CD14-positive monocyte (primary cell): ENCODE measurements around the gene NEK2. TPM values are rescaled to one million over a fixed set of nuclear protein-coding genes. Genes with fewer than 3 reads are reported as not detected.
"Not testable (repeated sequence)": the region's sequence is repeated elsewhere in the genome, so short reads cannot be mapped to it uniquely, and the experiment has no call there.

Source experiments
- DNase-seq, 3 donors: peaks; one replicate each; pipeline ENCODE4 v3.0.0-alpha.2; 2011 to 2022
- H2AFZ ChIP-seq: 2 replicates; pipeline ENCODE4 v1.6.0; 2012; ENCODE audit warnings: mild to moderate bottlenecking, low read depth, low read length, inconsistent platforms; ENCODE audit not compliant: insufficient read depth, poor library complexity, severe bottlenecking
- H3K27ac ChIP-seq, 2 donors: 1 replicate in 1 of 2; 2 replicates in 1 of 2; pipeline ENCODE4 v1.5.1; 2012 to 2013; ENCODE audit warnings: low read length in 2 of 2, control low read depth in 1 of 2, inconsistent platforms in 1 of 2, low read depth in 1 of 2, mild to moderate bottlenecking in 1 of 2
- H3K27me3 ChIP-seq, 2 donors: one replicate each; pipeline versions ENCODE4 v1.6.0 to v1.6.1; 2011 to 2013; ENCODE audit warnings: low read length in 2 of 2; ENCODE audit not compliant: control insufficient read depth in 2 of 2, insufficient read depth in 2 of 2
- H3K36me3 ChIP-seq, 2 donors: replicated peaks in 1 of 2; 1 replicate in 1 of 2; 2 replicates in 1 of 2; pipeline versions ENCODE4 v1.5.1 to v1.6.1; 2012 to 2013; ENCODE audit warnings: low read length in 2 of 2, control low read depth in 1 of 2, inconsistent platforms in 1 of 2, mild to moderate bottlenecking in 1 of 2; ENCODE audit not compliant: insufficient read depth in 2 of 2, control insufficient read depth in 1 of 2
- H3K4me1 ChIP-seq, 2 donors: 1 replicate in 1 of 2; 2 replicates in 1 of 2; pipeline versions ENCODE4 v1.5.1 to v1.6.1; 2012 to 2013; ENCODE audit warnings: low read length in 2 of 2, control low read depth in 1 of 2, inconsistent platforms in 1 of 2, mild to moderate bottlenecking in 1 of 2, moderate library complexity in 1 of 2; ENCODE audit not compliant: insufficient read depth in 2 of 2, control insufficient read depth in 1 of 2
- H3K4me2 ChIP-seq: replicated peaks from 2 replicates; pipeline ENCODE3; 2012; ENCODE audit warnings: low read length, moderate library complexity, mild to moderate bottlenecking; ENCODE audit not compliant: poor library complexity, severe bottlenecking; ENCODE audit errors: extremely low read depth
- H3K4me3 ChIP-seq, 3 experiments: fragments of 200-600 bp in 1 of 3; sonication (generic) in 1 of 3; replicated peaks in 1 of 3; 1 replicate in 2 of 3; 2 replicates in 1 of 3; pipeline ENCODE4 v1.5.1; 2011 to 2013; ENCODE audit warnings: low read length in 3 of 3, mild to moderate bottlenecking in 3 of 3, control low read depth in 2 of 3, low read depth in 2 of 3, inconsistent platforms in 1 of 3, moderate library complexity in 1 of 3
- H3K79me2 ChIP-seq: 2 replicates; pipeline ENCODE4 v1.6.0; 2012; ENCODE audit warnings: mild to moderate bottlenecking, control low read depth, inconsistent platforms, low read length, moderate library complexity; ENCODE audit not compliant: insufficient read depth
- H3K9ac ChIP-seq: 2 replicates; pipeline ENCODE4 v1.6.0; 2017; ENCODE audit warnings: low read length, mild to moderate bottlenecking; ENCODE audit not compliant: insufficient read depth, poor library complexity, severe bottlenecking
- H3K9me3 ChIP-seq, 2 donors: replicated peaks in 1 of 2; 1 replicate in 1 of 2; 2 replicates in 1 of 2; pipeline versions ENCODE4 v1.5.1 to v1.6.1; 2012 to 2013; ENCODE audit warnings: low read length in 2 of 2, control low read depth in 1 of 2; ENCODE audit not compliant: control insufficient read depth in 1 of 2, insufficient read depth in 1 of 2
- H4K20me1 ChIP-seq: 2 replicates; pipeline ENCODE4 v1.6.0; 2012; ENCODE audit warnings: mild to moderate bottlenecking, low read length, control low read depth, moderate library complexity; ENCODE audit not compliant: insufficient read depth
- H3K27ac Mint-ChIP-seq, 7 donors: one replicate each; pipeline ENCODE4 v1.8.0; 2020; ENCODE audit warnings: mild to moderate bottlenecking in 7 of 7, mixed read lengths in 7 of 7, moderate library complexity in 6 of 7, inconsistent platforms in 2 of 7
- H3K27me3 Mint-ChIP-seq, 3 donors: one replicate each; pipeline ENCODE4 v1.8.0; 2021 to 2022; ENCODE audit warnings: low read depth in 3 of 3, mild to moderate bottlenecking in 3 of 3, mixed read lengths in 3 of 3, moderate library complexity in 3 of 3, inconsistent platforms in 1 of 3
- H3K36me3 Mint-ChIP-seq, 2 donors: one replicate each; pipeline ENCODE4 v1.8.0; 2020; ENCODE audit warnings: mixed read lengths in 2 of 2, inconsistent platforms in 1 of 2, mild to moderate bottlenecking in 1 of 2
- H3K4me1 Mint-ChIP-seq: one replicate; pipeline ENCODE4 v1.8.0; 2020; ENCODE audit warnings: mild to moderate bottlenecking, mixed read lengths
- H3K4me3 Mint-ChIP-seq, 2 donors: one replicate each; pipeline ENCODE4 v1.8.0; 2020; ENCODE audit warnings: mild to moderate bottlenecking in 2 of 2, mixed read lengths in 2 of 2, moderate library complexity in 1 of 2
- H3K9me3 Mint-ChIP-seq, 7 donors: one replicate each; pipeline ENCODE4 v1.8.0; 2020 to 2022; ENCODE audit warnings: mixed read lengths in 7 of 7, mild to moderate bottlenecking in 6 of 7, moderate library complexity in 6 of 7, inconsistent platforms in 2 of 7
- WGBS: methylation state at CpG from one replicate; pipeline ENCODE4 v1.1.5; 2013; ENCODE audit warnings: missing lambda C conversion rate; ENCODE audit not compliant: insufficient coverage; 5-methylcytosine and 5-hydroxymethylcytosine counted together
- intact Hi-C, 2 donors: fragments of 100-400 bp; cut with micrococcal nuclease; formaldehyde crosslinking; loops; one replicate each; pipeline versions ENCODE4 v1.15.0 to v1.15.1; 2023
- polyA plus RNA-seq, 3 donors: library from polyadenylated mRNA; depleted of rRNA in 1 of 3; unstranded in 2 of 3; stranded (reverse) in 1 of 3; fragments of 300-500 nt in 2 of 3; fragments of >200 nt in 1 of 3; fragmentation: Illumina TruSeq in 2 of 3; gene quantifications; 1 replicate in 2 of 3; 2 replicates in 1 of 3; pipeline ENCODE4 v1.2.3, GENCODE V29; 2012 to 2021
- TF ChIP-seq, protein P1 (sequence below): fragments of 200-600 bp; IDR thresholded peaks from one replicate; pipeline ENCODE4 v1.8.0; 2022; ENCODE audit warnings: antibody characterized with exemption, mild to moderate bottlenecking

The NEK2 gene
- polyA plus RNA-seq, 3 donors = not detected

DNA sequence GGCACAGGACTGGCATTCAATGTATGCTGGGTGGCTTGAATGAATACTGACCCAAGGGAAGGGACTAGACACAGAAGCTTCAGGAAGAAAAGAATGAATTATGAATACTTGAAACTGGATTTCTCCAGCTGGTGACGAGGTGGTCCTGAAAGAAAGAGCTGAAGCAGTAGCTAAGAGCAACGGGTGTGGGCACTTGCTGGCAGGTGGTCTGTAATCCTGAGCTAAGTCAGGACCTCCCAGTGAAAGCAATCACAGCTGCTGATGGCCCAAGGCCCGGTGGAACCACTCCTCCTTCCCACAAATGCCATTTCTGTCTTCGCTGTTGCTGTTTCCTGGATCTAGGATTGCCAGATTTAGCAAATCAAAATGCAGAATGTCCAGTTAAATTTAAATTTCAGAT, 47.0 kb downstream of the NEK2 start:
- Histone ChIP-seq H3K27me3 (no peaks in the 10 kb centered on the region), H3K36me3 (no peaks in the 10 kb centered on the region), H3K27ac (no peak overlapping the region), H3K4me3 (no peak overlapping the region), H3K9ac (no peak overlapping the region), H3K79me2 (no peaks in the 10 kb centered on the region), H3K4me2 (no peak overlapping the region), H3K4me1 (peaks cover 5 to 9% of the 10 kb centered on the region in 2 donors), H4K20me1 (no peaks in the 10 kb centered on the region), H3K9me3 (no peaks in the 10 kb centered on the region), H2AFZ (no peak overlapping the region)
- Mint-ChIP-seq H3K27ac (no peak overlapping the region), H3K4me3 (no peak overlapping the region), H3K36me3 (no peaks in the 10 kb centered on the region), H3K27me3 (peaks cover 10 to 21% (median 19%) of the 10 kb centered on the region in 3 donors), H3K9me3 (no peaks in the 10 kb centered on the region), H3K4me1 (peaks cover 12% of the 10 kb centered on the region)
- intact Hi-C loops = loop anchor here in 1 of 2 donors (5.0 to 10.0 kb wide), 2 partner anchors 51 to 114 kb away; partner anchors contain the start of gene SLC30A1
- WGBS = 92% methylated on average over 2 of the region's 4 CpGs
- DNase-seq = no peak
- TF ChIP-seq, protein P1, sequence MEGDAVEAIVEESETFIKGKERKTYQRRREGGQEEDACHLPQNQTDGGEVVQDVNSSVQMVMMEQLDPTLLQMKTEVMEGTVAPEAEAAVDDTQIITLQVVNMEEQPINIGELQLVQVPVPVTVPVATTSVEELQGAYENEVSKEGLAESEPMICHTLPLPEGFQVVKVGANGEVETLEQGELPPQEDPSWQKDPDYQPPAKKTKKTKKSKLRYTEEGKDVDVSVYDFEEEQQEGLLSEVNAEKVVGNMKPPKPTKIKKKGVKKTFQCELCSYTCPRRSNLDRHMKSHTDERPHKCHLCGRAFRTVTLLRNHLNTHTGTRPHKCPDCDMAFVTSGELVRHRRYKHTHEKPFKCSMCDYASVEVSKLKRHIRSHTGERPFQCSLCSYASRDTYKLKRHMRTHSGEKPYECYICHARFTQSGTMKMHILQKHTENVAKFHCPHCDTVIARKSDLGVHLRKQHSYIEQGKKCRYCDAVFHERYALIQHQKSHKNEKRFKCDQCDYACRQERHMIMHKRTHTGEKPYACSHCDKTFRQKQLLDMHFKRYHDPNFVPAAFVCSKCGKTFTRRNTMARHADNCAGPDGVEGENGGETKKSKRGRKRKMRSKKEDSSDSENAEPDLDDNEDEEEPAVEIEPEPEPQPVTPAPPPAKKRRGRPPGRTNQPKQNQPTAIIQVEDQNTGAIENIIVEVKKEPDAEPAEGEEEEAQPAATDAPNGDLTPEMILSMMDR = no peak

DNA sequence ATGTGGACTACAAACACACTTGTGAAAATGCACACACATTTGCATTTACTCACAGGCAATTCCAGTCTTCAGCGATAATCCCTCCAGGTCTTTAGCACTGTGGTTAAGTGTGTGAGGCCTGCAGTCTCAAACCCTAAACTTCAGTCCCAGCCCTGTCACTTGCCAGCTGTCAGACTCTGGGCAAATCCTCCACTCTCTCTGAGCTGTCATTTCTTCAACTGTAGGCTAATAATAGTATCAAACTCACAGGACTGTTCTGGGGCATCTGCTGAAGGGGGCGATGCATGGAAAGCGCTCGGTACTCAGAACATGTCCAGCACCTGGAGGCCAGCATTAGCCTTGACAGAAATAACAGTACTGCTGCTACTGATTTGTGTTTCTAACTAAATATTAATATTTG, 48.2 kb downstream of the NEK2 start:
- Histone ChIP-seq H3K79me2 (no peaks in the 10 kb centered on the region), H2AFZ (no peak overlapping the region), H4K20me1 (no peaks in the 10 kb centered on the region), H3K9me3 (no peaks in the 10 kb centered on the region), H3K27me3 (no peaks in the 10 kb centered on the region), H3K27ac (no peak overlapping the region), H3K4me1 (no peaks in the 10 kb centered on the region), H3K4me3 (no peak overlapping the region), H3K36me3 (no peaks in the 10 kb centered on the region), H3K9ac (no peak overlapping the region), H3K4me2 (no peak overlapping the region)
- peak overlapping the region in 1 of 7 donors; percentile 3 for H3K27ac Mint-ChIP-seq
- TF ChIP-seq, protein P1 = no peak
- H3K4me3 Mint-ChIP-seq = no peak overlapping the region
- H3K9me3 Mint-ChIP-seq = no peaks in the 10 kb centered on the region
- DNase-seq = no peak
- intact Hi-C loops = loop anchor here in 1 of 2 donors (5.0 to 10.0 kb wide), 2 partner anchors 50 to 112 kb away; partner anchors contain the start of gene SLC30A1
- peaks cover 11 to 15% (median 11%) of the 10 kb centered on the region in 3 donors for H3K27me3 Mint-ChIP-seq
- no peaks in the 10 kb centered on the region for H3K36me3 Mint-ChIP-seq
- peaks cover 3% of the 10 kb centered on the region for H3K4me1 Mint-ChIP-seq
- no CpG with 5 or more reads among the region's 4 CpGs for WGBS

DNA sequence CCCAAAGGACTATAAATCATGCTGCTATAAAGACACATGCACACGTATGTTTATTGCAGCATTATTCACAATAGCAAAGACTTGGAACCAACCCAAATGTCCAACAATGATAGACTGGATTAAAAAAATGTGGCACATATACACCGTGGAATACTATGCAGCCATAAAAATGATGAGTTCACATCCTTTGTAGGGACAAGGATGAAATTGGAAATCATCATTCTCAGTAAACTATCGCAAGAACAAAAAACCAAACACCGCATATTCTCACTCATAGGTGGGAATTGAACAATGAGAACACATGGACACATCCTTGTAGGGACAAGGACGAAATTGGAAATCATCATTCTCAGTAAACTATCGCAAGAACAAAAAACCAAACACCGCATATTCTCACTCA, 49.6 kb downstream of the NEK2 start:
- no CpG with 5 or more reads among the region's 7 CpGs for WGBS
- H3K4me3 Mint-ChIP-seq, H3K36me3 ChIP-seq, H3K9me3 ChIP-seq, H2AFZ ChIP-seq, H3K4me1 Mint-ChIP-seq, H3K27me3 ChIP-seq, H4K20me1 ChIP-seq, H3K4me2 ChIP-seq, H3K9ac ChIP-seq, H3K79me2 ChIP-seq, H3K9me3 Mint-ChIP-seq, H3K4me1 ChIP-seq, H3K36me3 Mint-ChIP-seq, H3K4me3 ChIP-seq, H3K27ac Mint-ChIP-seq, H3K27ac ChIP-seq, DNase-seq: not testable (repeated sequence)
- intact Hi-C loops = loop anchor here (1.0 to 10.0 kb wide), 3 partner anchors 49 to 111 kb away; partner anchors contain the start of gene SLC30A1 (in 1 of the 2)
- peaks cover 6 to 12% (median 7%) of the 10 kb centered on the region in 3 donors for H3K27me3 Mint-ChIP-seq
